Mesothelial cell of epicardium (in vitro differentiated cells): ENCODE measurements around the gene DPCD. TPM values are rescaled to one million over a fixed set of nuclear protein-coding genes. Genes with fewer than 3 reads are reported as not detected.

ENCODE experiments used
- DNase-seq, 2 experiments: peaks; one replicate each; pipeline ENCODE4 v3.0.0; 2021; ENCODE audit warnings: low spot score in 2 of 2; ENCODE audit not compliant: unreplicated experiment in 2 of 2
- H3K27ac Mint-ChIP-seq: 2 replicates; pipeline ENCODE4 v1.8.0; 2021; ENCODE audit warnings: mixed read lengths
- H3K27me3 Mint-ChIP-seq: 2 replicates; pipeline ENCODE4 v1.8.0; 2021; ENCODE audit warnings: low read depth, mixed read lengths
- H3K36me3 Mint-ChIP-seq: 2 replicates; pipeline ENCODE4 v1.8.0; 2021; ENCODE audit warnings: mixed read lengths
- H3K4me1 Mint-ChIP-seq: 2 replicates; pipeline ENCODE4 v1.8.0; 2021; ENCODE audit warnings: mixed read lengths
- H3K4me3 Mint-ChIP-seq: 2 replicates; pipeline ENCODE4 v1.8.0; 2021; ENCODE audit warnings: mild to moderate bottlenecking, moderate library complexity, mixed read lengths
- H3K9me3 Mint-ChIP-seq: 2 replicates; pipeline ENCODE4 v1.8.0; 2021; ENCODE audit warnings: mixed read lengths
- CTCF ChIP-seq: fragments of 200-600 bp; sonication (generic); IDR thresholded peaks from one replicate; pipeline ENCODE4 v1.5.0; 2021; ENCODE audit warnings: antibody characterized with exemption; ENCODE audit not compliant: unreplicated experiment
- total RNA-seq: library from RNA; stranded (reverse); gene quantifications from 3 replicates; pipeline ENCODE4 v1.2.1, GENCODE V29; 2021

The DPCD gene
- total RNA-seq, 1 donor from 2014 or later, result 23.0 TPM

- Mint-ChIP-seq H3K36me3 (peaks cover 8% of the 10 kb centered on the region), H3K27ac (no peak overlapping the region), H3K4me1 (peaks cover 6% of the 10 kb centered on the region), H3K9me3 (no peaks in the 10 kb centered on the region), H3K4me3 (no peak overlapping the region), H3K27me3 (no peaks in the 10 kb centered on the region)
- no peak for DNase-seq
- TF ChIP-seq CTCF, result no peak
Measured at GRCh38 chr10:101612872-101613271, 24.8 kb downstream of the DPCD start.

- Mint-ChIP-seq H3K9me3 (no peaks in the 10 kb centered on the region), H3K36me3 (peaks cover 12% of the 10 kb centered on the region), H3K4me1 (peaks cover 6% of the 10 kb centered on the region), H3K27me3 (no peaks in the 10 kb centered on the region), H3K4me3 (no peak overlapping the region), H3K27ac (no peak overlapping the region)
- DNase-seq, result no peak
- no peak for TF ChIP-seq CTCF
Measured at GRCh38 chr10:101613646-101614045, 25.5 kb downstream of the DPCD start.

- Mint-ChIP-seq H3K9me3 (no peaks in the 10 kb centered on the region), H3K27ac (no peak overlapping the region)
- DNase-seq, result no peak
Measured at GRCh38 chr10:101614663-101615524, 26.8 kb downstream of the DPCD start.

GRCh38 chr10:101615525-101616116 lies 27.5 kb downstream of the DPCD start:
- Mint-ChIP-seq H3K27me3 (no peaks in the 10 kb centered on the region), H3K4me1 (peaks cover 6% of the 10 kb centered on the region), H3K36me3 (peaks cover 17% of the 10 kb centered on the region), H3K9me3 (no peaks in the 10 kb centered on the region), H3K27ac (no peak overlapping the region), H3K4me3 (no peak overlapping the region)
- TF ChIP-seq CTCF, result no peak
- DNase-seq, result no peak

More at GRCh38 chr10:101614663-101615524, 26.8 kb downstream of the DPCD start:
- Mint-ChIP-seq H3K4me3 (no peak overlapping the region), H3K36me3 (peaks cover 11% of the 10 kb centered on the region), H3K4me1 (peaks cover 6% of the 10 kb centered on the region), H3K27me3 (no peaks in the 10 kb centered on the region)
- TF ChIP-seq CTCF, result no peak

- peaks cover 20% of the 10 kb centered on the region for H3K36me3 Mint-ChIP-seq
- no peaks in the 10 kb centered on the region for H3K27me3 Mint-ChIP-seq
- no peak for TF ChIP-seq CTCF
- no peak for DNase-seq
- H3K9me3 Mint-ChIP-seq, result no peaks in the 10 kb centered on the region
- H3K4me1 Mint-ChIP-seq, result peaks cover 6% of the 10 kb centered on the region
- H3K4me3 Mint-ChIP-seq, result no peak overlapping the region
- H3K27ac Mint-ChIP-seq, result no peak overlapping the region
Measured at GRCh38 chr10:101616415-101617101, 28.4 kb downstream of the DPCD start.
